A673 (cell line): ENCODE data around the gene ZNF213. TPM values are rescaled to one million over a fixed set of nuclear protein-coding genes. Genes with fewer than 3 reads are reported as not detected.

Experiments used
- BruUV-seq: library from RNA; stranded (reverse); fragments of 400-500 nt; replicated peaks from 2 replicates; lab custom pipeline; 2021; lab: Mats Ljungman, UMichigan
- CTCF ChIA-PET: fragments of 300-600 bp; sonication (Branson Sonifier 250); formaldehyde crosslinking; loops from one replicate; lab custom pipeline; 2022; ENCODE audit warnings: antibody characterized with exemption; lab: Charles Lee
- POLR2A ChIA-PET: fragments of 300-600 bp; sonication (Branson Sonifier 250); formaldehyde crosslinking; loops from one replicate; lab custom pipeline; 2022; ENCODE audit warnings: antibody characterized with exemption; ENCODE audit not compliant: low non-redundant PET; lab: Charles Lee
- DNase-seq: peaks from one replicate; pipeline ENCODE4 v3.0.0-alpha.2; 2015; ENCODE audit warnings: low spot score
- H3K27ac ChIP-seq: fragments of 200-600 bp; sonication (generic); 2 replicates; pipeline ENCODE4 v1.5.1; 2016; ENCODE audit warnings: mixed run types, low read depth, mild to moderate bottlenecking, mixed read lengths, antibody characterized with exemption, low read length; ENCODE audit not compliant: poor library complexity, severe bottlenecking
- H3K27me3 ChIP-seq: fragments of 200-600 bp; sonication (generic); replicated peaks from 2 replicates; pipeline ENCODE4 v1.6.1; 2017; ENCODE audit warnings: mixed run types, low read depth, mild to moderate bottlenecking, mixed read lengths, antibody characterized with exemption, low read length; ENCODE audit not compliant: insufficient read depth, poor library complexity
- H3K36me3 ChIP-seq: fragments of 200-600 bp; sonication (generic); 2 replicates; pipeline ENCODE4 v1.6.1; 2016; ENCODE audit warnings: mixed run types, mild to moderate bottlenecking, mixed read lengths, antibody characterized with exemption, low read length; ENCODE audit not compliant: insufficient read depth, poor library complexity, severe bottlenecking
- H3K4me1 ChIP-seq: fragments of 200-600 bp; sonication (generic); 2 replicates; pipeline ENCODE4 v1.6.1; 2017; ENCODE audit warnings: mixed run types, mild to moderate bottlenecking, mixed read lengths, antibody characterized with exemption, low read length; ENCODE audit not compliant: insufficient read depth, poor library complexity, severe bottlenecking
- H3K4me3 ChIP-seq: fragments of 200-600 bp; sonication (generic); 2 replicates; pipeline ENCODE4 v1.5.1; 2016; ENCODE audit warnings: low read depth, mixed run types, mild to moderate bottlenecking, mixed read lengths, low read length; ENCODE audit not compliant: poor library complexity, severe bottlenecking
- H3K9me3 ChIP-seq: fragments of 200-600 bp; sonication (generic); 2 replicates; pipeline ENCODE4 v1.6.1; 2016; ENCODE audit warnings: mixed run types, low read depth, mild to moderate bottlenecking, mixed read lengths, antibody characterized with exemption, low read length; ENCODE audit not compliant: poor library complexity, severe bottlenecking
- CTCF ChIP-seq: fragments of 300-800, 200-600 bp; sonication (generic); conservative IDR thresholded peaks from 2 replicates; pipeline ENCODE4 v1.5.1; 2017; ENCODE audit warnings: low read depth, mild to moderate bottlenecking, antibody characterized with exemption, low read length, moderate library complexity, mixed read lengths
- EZH2 ChIP-seq: fragments of 200-600 bp; sonication (generic); IDR thresholded peaks from 2 replicates; pipeline ENCODE4 v1.6.1; 2017; ENCODE audit warnings: borderline replicate concordance, low read depth, mild to moderate bottlenecking, mixed read lengths, antibody characterized with exemption, low read length; ENCODE audit not compliant: poor library complexity, severe bottlenecking
- intact Hi-C: fragments of 100-400 bp; cut with micrococcal nuclease; formaldehyde crosslinking; loops from one replicate; pipeline ENCODE4 v1.10.0; 2022; ENCODE audit not compliant: unreplicated experiment
- total RNA-seq: library from RNA; stranded (reverse); gene quantifications from 2 replicates; pipeline ENCODE4 v1.2.3, GENCODE V29; 2021

The ZNF213 gene
- total RNA-seq, 1 experiment from 2014 or later: 16.0 TPM

GRCh38 chr16:3145151-3145550, 10.3 kb downstream of the ZNF213 start:
- intact Hi-C loops: no loop called here
- Histone ChIP-seq H3K27me3 (no peaks in the 10 kb centered on the region), H3K36me3 (peaks cover 5% of the 10 kb centered on the region), H3K9me3 (no peaks in the 10 kb centered on the region), H3K27ac (no peak overlapping the region), H3K4me1 (no peaks in the 10 kb centered on the region), H3K4me3 (no peak overlapping the region)
- POLR2A ChIA-PET: no interaction called here
- no peak for DNase-seq
- CTCF ChIA-PET: no interaction called here
- TF ChIP-seq CTCF: no peak
- TF ChIP-seq EZH2: no peak
- no TSS peak for BruUV-seq

- CTCF ChIA-PET: no interaction called here
- H3K9me3 ChIP-seq: no peaks in the 10 kb centered on the region
- POLR2A ChIA-PET: no interaction called here
- no peak overlapping the region for H3K27ac ChIP-seq
- H3K4me3 ChIP-seq: no peak overlapping the region
- H3K4me1 ChIP-seq: no peaks in the 10 kb centered on the region
- intact Hi-C loops: no loop called here
- peaks cover 5% of the 10 kb centered on the region for H3K36me3 ChIP-seq
- no peak for DNase-seq
- H3K27me3 ChIP-seq: no peaks in the 10 kb centered on the region
- no peak for TF ChIP-seq EZH2
- BruUV-seq: no TSS peak
Observed at GRCh38 chr16:3145660-3146059, 10.8 kb downstream of the ZNF213 start.

GRCh38 chr16:3147046-3147756, 12.4 kb downstream of the ZNF213 start:
- DNase-seq: no peak
- Histone ChIP-seq H3K27me3 (no peaks in the 10 kb centered on the region), H3K36me3 (peaks cover under 1% of the 10 kb centered on the region), H3K27ac (no peak overlapping the region), H3K4me3 (no peak overlapping the region), H3K4me1 (no peaks in the 10 kb centered on the region), H3K9me3 (no peaks in the 10 kb centered on the region)
- ChIA-PET CTCF (interaction anchor here (1.2 kb wide), 1 partner anchor 17 kb away, joined by 3 read pairs; no protein-coding TSS in a partner anchor), POLR2A (no interaction called here)
- TF ChIP-seq EZH2 (no peak), CTCF (no peak)
- no TSS peak for BruUV-seq
- intact Hi-C loops: no loop called here
